ENCODE data around the gene UBE2S.

Gene UBE2S

GRCh38 chr19:55400281-55401087 lies 7.1 kb downstream of the UBE2S start:
- FAIRE-seq, result no peak
- no peak for DNase-seq (ENCODE audit: insufficient read length)
- TF ChIP-seq POLR2A (IDR thresholded peaks at IDR 0.05; ENCODE audit: low read depth, low read length) (no peak; the same call in 1 of the 2 replicates), TAF1 (IDR thresholded peaks at IDR 0.05; ENCODE audit: borderline replicate concordance, low read depth, low read length) (no peak), POLR2AphosphoS5 (IDR thresholded peaks at IDR 0.05; ENCODE audit: low read depth, low read length) (no peak; the same call in 1 of the 2 replicates)

DNA sequence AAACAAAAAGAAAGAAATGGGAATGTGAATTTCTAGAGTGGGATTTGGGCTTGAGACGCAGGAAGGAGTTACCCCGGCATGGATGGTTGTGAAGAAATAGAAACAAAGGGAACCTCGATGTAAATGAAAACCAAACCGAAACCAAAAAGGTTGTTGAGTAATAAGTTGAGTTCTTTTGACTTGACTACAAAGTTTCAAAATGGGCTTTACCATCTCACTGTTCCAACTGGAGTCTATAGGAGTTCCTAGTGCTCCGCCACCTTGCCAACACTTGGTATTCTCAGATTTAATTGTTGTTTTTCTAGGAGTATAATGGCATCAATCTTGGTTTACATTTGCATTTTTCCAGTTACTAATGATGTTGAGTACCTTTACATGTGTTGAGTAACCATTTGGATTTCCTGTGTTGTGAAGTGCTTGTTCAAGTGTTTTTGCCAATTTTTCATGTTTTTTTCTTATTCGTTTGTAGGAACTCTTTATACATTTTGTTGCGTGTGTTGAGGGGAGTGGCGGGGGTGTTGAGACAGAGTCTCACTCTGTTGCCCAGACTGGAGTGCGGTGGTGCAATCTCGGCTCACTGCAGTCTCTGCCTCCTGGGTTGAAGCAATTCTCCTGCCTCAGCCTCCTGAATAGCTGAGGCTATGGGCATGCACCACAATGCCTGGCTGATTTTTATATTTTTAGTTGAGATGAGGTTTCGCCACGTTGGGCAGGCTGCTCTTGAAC lies 9.2 kb downstream of the UBE2S start:
- DNase-seq (ENCODE audit: insufficient read length) (no peak), FAIRE-seq (peak; percentile 88)
- TF ChIP-seq POLR2AphosphoS5 (IDR thresholded peaks at IDR 0.05; ENCODE audit: low read depth, low read length) (no peak), TAF1 (IDR thresholded peaks at IDR 0.05; ENCODE audit: borderline replicate concordance, low read depth, low read length) (no peak)

DNA sequence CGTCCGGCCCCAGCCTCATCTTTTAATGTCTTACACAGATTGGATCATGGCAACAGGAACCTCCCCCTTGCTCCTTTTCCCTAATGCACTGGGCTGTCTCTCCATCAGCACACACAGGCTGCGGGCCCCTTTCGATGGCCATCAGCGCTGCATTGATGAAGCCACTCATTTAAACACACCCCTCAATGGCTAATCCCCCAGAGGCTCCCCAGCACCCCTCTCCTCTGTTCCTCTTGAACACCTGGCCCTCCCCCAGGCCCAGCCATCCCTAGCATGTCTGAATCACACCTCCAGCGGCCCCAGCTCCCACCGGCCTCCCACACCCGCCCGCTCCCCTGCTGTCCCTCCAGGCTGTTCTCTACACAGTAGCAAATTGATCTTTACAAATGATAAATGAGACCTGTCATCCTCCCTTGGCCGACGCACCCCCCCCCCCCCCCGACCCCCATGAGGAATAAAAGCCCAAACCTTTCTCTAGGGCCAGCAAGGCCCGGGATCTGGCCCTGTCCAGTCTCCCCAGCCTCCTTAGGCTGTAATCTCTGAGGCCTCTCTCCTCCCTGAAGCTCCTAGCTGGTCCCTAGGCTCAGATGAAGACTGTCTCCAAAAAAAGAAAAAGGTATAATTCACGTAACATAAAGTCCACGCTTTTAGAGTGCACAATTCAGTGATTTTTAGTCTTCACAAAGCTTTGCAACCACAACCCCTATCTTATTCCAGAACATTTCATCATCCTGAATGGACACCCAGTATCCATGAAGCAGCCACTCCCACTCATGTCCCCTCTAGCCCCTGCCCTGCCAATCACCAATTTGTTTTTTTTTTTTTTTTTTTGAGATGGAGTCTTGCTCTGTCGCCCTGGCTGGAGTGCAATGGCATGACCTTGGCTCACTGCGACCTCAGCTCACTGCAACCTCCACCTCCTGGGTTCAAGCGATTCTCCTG lies 14.5 kb downstream of the UBE2S start:
- no peak for FAIRE-seq
- TF ChIP-seq TAF1 (IDR thresholded peaks at IDR 0.05; ENCODE audit: borderline replicate concordance, low read depth, low read length) (no peak), POLR2AphosphoS5 (IDR thresholded peaks at IDR 0.05; ENCODE audit: low read depth, low read length) (no peak), POLR2A (IDR thresholded peaks at IDR 0.05; ENCODE audit: low read depth, low read length) (no peak)
- no peak for DNase-seq (ENCODE audit: insufficient read length)

DNA sequence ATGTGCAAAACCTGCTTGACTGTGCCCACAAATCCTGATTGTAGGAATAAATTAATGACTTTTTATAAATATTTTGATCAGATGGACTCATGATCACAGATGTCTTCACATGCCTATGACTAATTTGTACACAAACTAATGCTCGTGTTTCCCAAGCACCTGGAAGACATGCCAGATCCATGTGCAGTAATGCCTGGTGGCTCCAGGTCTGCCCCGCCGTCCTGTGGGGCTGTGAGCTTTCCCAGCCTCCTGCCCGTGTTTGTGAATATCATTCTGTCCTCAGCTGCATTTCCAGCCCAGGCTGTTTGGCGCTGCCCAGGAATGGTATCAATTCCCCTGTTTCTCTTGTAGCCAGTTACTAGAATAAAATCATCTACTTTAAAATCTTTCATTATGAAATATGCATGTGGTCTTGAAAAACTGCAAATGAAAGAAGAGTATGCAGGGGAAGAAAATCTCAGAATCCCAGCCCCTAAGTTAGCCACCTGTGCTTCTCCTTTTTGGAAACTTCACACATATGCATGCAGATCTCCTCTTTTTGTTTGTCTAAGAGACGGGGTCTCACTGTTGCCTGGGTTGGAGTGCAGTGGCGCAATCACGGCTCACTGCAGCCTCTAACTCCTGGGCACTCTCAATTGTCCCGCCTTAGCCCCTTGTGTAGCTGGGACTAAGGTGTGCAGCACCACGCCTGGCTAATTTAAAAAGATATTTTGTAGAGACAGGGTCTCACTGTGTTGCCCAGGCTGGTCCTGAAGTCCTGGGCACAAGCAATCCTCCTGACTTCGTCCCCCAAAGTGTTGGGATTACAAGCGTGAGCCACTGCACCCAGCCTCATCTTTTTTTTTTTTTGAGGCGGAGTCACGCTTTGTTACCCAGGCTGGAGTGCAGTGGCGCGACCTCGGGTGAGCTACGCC lies 15.6 kb downstream of the UBE2S start:
- no peak for DNase-seq (ENCODE audit: insufficient read length)
- no peak for FAIRE-seq

GRCh38 chr19:55391191-55391670 lies 16.4 kb downstream of the UBE2S start:
- 0 out of 2 replicates have a peak, but pooled peaks have one; percentile 24 for TF ChIP-seq POLR2A (IDR thresholded peaks at IDR 0.05; ENCODE audit: low read depth, low read length)
- peak; percentile 71 for TF ChIP-seq POLR2AphosphoS5 (IDR thresholded peaks at IDR 0.05; ENCODE audit: low read depth, low read length)
- no peak for TF ChIP-seq TAF1 (IDR thresholded peaks at IDR 0.05; ENCODE audit: borderline replicate concordance, low read depth, low read length)
- DNase-seq (ENCODE audit: insufficient read length), result no peak
- FAIRE-seq, result no peak

More for the DNA sequence above, 15.6 kb downstream of the UBE2S start:
- TF ChIP-seq POLR2AphosphoS5 (IDR thresholded peaks at IDR 0.05; ENCODE audit: low read depth, low read length), result no peak
- TF ChIP-seq POLR2A (IDR thresholded peaks at IDR 0.05; ENCODE audit: low read depth, low read length), result 0 out of 2 replicates have a peak, but pooled peaks have one; percentile 1
- TF ChIP-seq TAF1 (IDR thresholded peaks at IDR 0.05; ENCODE audit: borderline replicate concordance, low read depth, low read length), result no peak

- TF ChIP-seq POLR2A (IDR thresholded peaks at IDR 0.05; ENCODE audit: low read depth, low read length) (peak; percentile 53), POLR2AphosphoS5 (IDR thresholded peaks at IDR 0.05; ENCODE audit: low read depth, low read length) (no peak; the same call in 1 of the 2 replicates)
- DNase-seq (ENCODE audit: insufficient read length) (no peak), FAIRE-seq (no peak)
These were observed 17.1 kb downstream of the UBE2S start for GRCh38 chr19:55390461-55390880.

- TF ChIP-seq POLR2A (IDR thresholded peaks at IDR 0.05; ENCODE audit: low read depth, low read length) (no peak; the same call in none of the 2 replicates), POLR2AphosphoS5 (IDR thresholded peaks at IDR 0.05; ENCODE audit: low read depth, low read length) (peak; percentile 55)
- FAIRE-seq (no peak), DNase-seq (ENCODE audit: insufficient read length) (no peak)
These were observed 17.9 kb downstream of the UBE2S start for GRCh38 chr19:55389386-55390317.

DNA sequence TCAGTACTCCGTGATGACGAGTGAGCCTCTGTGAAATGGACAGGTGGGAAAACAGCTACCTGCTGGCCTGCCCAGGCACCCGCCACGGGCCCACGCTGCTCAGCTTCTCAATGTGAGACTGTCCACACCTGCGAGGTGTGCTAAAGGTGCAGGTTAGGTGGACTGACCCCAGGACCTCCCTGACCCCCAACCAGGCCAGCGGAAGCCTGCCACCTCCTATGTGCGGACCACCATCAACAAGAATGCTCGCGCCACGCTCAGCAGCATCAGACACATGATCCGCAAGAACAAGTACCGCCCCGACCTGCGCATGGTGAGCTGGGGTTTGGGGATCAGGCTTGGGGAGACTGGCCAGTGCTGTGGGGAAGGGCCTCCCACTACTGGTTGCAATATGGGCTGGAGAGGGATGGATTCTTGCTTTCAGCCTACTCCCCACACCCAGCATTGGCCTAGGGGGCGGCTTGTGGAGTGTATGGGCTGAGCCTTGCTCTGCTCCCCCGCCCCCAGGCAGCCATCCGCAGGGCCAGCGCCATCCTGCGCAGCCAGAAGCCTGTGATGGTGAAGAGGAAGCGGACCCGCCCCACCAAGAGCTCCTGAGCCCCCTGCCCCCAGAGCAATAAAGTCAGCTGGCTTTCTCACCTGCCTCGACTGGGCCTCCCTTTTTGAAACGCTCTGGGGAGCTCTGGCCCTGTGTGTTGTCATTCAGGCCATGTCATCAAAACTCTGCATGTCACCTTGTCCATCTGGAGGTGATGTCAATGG lies 19.7 kb downstream of the UBE2S start:
- no peak for TF ChIP-seq TAF1 (IDR thresholded peaks at IDR 0.05; ENCODE audit: borderline replicate concordance, low read depth, low read length)
- TF ChIP-seq POLR2AphosphoS5 (IDR thresholded peaks at IDR 0.05; ENCODE audit: low read depth, low read length), result no peak
- no peak for TF ChIP-seq POLR2A (IDR thresholded peaks at IDR 0.05; ENCODE audit: low read depth, low read length)
- DNase-seq (ENCODE audit: insufficient read length), result no peak
- FAIRE-seq, result no peak
